Activated CD4-positive, alpha-beta memory T cell treated with anti-CD3 and anti-CD28 coated beads for 36 hours (primary cell): ENCODE data around the gene NOLC1. TPM values are rescaled to one million over a fixed set of nuclear protein-coding genes. Genes with fewer than 3 reads are reported as not detected.
"Not testable (repeated sequence)": the region's sequence is repeated elsewhere in the genome, so short reads cannot be mapped to it uniquely, and the experiment has no call there.

Source experiments
- CTCF ChIA-PET: fragments of 350-600 bp; sonication (Branson Sonifier 250); formaldehyde crosslinking; loops from one replicate; lab custom pipeline; 2021; ENCODE audit warnings: antibody characterized with exemption, inconsistent platforms; lab: Charles Lee
- POLR2A ChIA-PET: fragments of 350-600 bp; sonication (Branson Sonifier 250); formaldehyde crosslinking; loops from one replicate; lab custom pipeline; 2021; ENCODE audit warnings: antibody characterized with exemption; lab: Charles Lee
- DNase-seq: peaks from one replicate; pipeline ENCODE4 v3.0.0-alpha.2; 2020
- H3K27ac Mint-ChIP-seq: one replicate; pipeline ENCODE4 v1.8.0; 2021; ENCODE audit warnings: mixed read lengths
- H3K27me3 Mint-ChIP-seq: one replicate; pipeline ENCODE4 v1.8.0; 2021; ENCODE audit warnings: mixed read lengths
- H3K36me3 Mint-ChIP-seq: one replicate; pipeline ENCODE4 v1.8.0; 2021; ENCODE audit warnings: mixed read lengths
- H3K4me1 Mint-ChIP-seq: one replicate; pipeline ENCODE4 v1.8.0; 2021; ENCODE audit warnings: low read depth, mixed read lengths
- H3K4me3 Mint-ChIP-seq: one replicate; pipeline ENCODE4 v1.8.0; 2021; ENCODE audit warnings: mild to moderate bottlenecking, mixed read lengths
- H3K9me3 Mint-ChIP-seq: one replicate; pipeline ENCODE4 v1.8.0; 2021; ENCODE audit warnings: mixed read lengths
- intact Hi-C: fragments of 100-400 bp; cut with micrococcal nuclease; formaldehyde crosslinking; loops from one replicate; pipeline ENCODE4 v1.15.1; 2023
- total RNA-seq, 2 experiments: library from RNA; stranded (reverse); gene quantifications; one replicate each; pipeline ENCODE4 v1.2.3, GENCODE V29; 2021

Gene NOLC1
- total RNA-seq, 2 experiments from 2014 or later = 165 to 168 TPM

DNA sequence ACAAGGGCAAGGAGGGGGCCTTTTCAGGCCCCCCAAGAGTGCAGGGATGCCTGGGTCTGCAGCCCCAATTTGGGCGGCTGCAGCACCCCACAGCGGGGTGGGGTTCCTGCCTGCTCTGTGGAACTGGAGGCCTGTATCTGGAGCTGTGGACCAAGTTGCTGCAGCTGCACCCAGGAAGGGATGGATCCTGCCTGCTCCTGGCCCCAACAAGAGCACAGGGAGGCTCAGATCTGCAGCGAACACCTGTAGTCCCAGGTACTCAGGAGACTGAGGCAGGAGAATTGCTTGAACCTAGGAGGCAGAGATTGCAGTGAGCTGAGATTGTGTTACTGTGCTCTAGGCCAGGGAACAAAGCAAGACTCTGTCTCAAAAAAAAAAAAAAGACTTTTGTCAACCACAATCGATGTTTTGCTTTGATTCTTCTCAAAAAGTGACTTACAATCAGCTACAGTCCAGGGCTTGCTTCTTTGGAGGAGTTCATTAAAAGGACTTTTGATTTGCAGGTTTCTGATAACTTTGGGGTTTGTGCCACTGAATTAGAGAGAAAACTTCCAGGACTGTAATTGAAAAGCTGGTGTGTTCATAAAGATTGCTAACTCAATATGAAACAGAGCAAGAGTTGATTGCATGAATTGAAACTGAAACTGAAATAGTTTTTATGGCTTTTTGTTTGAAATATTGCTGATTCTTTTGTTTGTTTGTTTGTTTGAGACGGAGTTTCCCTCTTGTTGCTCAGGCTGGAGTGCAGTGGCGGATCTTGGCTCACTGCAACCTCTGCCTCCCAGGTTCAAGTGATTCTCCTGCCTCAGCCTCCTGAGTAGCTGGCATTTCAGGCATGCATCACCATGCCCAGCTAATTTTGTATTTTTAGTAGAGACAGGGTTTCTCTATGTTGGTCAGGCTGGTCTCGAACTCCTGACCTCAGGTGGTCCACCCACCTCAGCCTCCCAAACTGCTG, 37.0 kb downstream of the NOLC1 start:
- H3K9me3 Mint-ChIP-seq = peaks cover 16% of the 10 kb centered on the region
- DNase-seq = peak; percentile 63
- intact Hi-C loops = loop anchor here (1.0 to 5.0 kb wide), 2 partner anchors 37 to 98 kb away; partner anchors contain the start of gene NOLC1
- H3K27me3 Mint-ChIP-seq, H3K4me3 Mint-ChIP-seq, H3K36me3 Mint-ChIP-seq: not testable (repeated sequence)
- ChIA-PET POLR2A (interaction anchor here (0.6 to 1.3 kb wide), 6 partner anchors 43 to 206 kb away, joined by 3 to 5 read pairs (median 3); partner anchors contain the start of gene PITX3), CTCF (interaction anchor here (0.6 to 3.2 kb wide), 6 partner anchors 11 to 393 kb away, joined by 3 to 19 read pairs (median 3); no protein-coding TSS in a partner anchor)
- H3K27ac Mint-ChIP-seq = peak overlapping the region; percentile 61
- peaks cover 14% of the 10 kb centered on the region for H3K4me1 Mint-ChIP-seq

DNA sequence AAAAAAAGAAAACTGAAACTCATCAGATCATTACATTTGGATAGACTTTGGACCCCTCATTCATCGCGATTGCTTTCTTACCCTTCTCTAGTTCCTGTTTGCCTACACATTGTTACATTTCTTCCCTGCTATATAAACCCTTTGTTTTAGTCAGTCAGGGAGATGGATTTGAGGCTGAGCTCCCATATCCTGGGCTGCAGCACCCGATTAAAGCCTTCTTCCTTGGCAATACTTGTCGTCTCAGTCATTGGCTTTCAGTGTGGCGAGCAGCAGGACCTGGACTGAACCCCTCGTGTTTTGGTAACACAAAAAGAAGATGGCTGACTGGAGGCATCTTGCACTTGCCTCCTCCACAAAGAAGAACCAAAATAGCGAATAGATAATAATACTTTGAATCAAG, 39.8 kb downstream of the NOLC1 start:
- peaks cover 19% of the 10 kb centered on the region for H3K4me1 Mint-ChIP-seq
- intact Hi-C loops = no loop called here
- no peaks in the 10 kb centered on the region for H3K27me3 Mint-ChIP-seq
- no peak overlapping the region for H3K4me3 Mint-ChIP-seq
- CTCF ChIA-PET = no interaction called here
- POLR2A ChIA-PET = no interaction called here
- peaks cover 13% of the 10 kb centered on the region for H3K9me3 Mint-ChIP-seq
- no peak overlapping the region for H3K27ac Mint-ChIP-seq
- H3K36me3 Mint-ChIP-seq = peaks cover 5% of the 10 kb centered on the region
- DNase-seq = no peak

DNA sequence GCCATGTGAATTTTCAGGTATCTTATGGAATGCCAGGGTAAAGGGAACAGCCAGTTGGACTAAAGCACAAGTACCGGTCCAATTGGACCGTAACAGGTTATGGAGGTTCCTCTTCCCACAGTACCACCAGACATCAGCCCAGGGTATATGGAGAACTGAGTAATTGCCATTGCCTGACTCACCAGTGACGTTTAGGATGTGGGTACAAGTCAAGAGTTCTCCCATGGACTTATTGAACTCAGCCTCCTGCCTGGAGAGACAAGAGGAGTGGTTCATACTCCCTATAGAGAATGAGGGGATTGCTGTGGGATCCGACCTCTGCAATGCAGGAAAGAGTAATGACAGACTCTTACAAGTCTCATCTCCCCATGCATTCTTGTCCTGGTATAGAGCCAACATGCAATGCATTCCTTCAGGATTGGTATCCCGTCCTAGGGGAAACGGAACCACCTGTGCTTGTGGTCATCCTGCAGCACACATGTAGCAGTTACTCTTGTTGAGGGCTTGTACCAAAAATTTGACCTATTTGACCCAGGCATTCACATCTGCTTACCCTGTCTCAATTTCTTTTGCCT, 43.2 kb downstream of the NOLC1 start:
- no peak for DNase-seq
- ChIA-PET POLR2A (no interaction called here), CTCF (no interaction called here)
- Mint-ChIP-seq H3K4me1 (peaks cover 7% of the 10 kb centered on the region), H3K4me3 (no peak overlapping the region), H3K27ac (no peak overlapping the region), H3K27me3 (no peaks in the 10 kb centered on the region), H3K36me3 (peaks cover 5% of the 10 kb centered on the region), H3K9me3 (peaks cover 13% of the 10 kb centered on the region)
- intact Hi-C loops = no loop called here

DNA sequence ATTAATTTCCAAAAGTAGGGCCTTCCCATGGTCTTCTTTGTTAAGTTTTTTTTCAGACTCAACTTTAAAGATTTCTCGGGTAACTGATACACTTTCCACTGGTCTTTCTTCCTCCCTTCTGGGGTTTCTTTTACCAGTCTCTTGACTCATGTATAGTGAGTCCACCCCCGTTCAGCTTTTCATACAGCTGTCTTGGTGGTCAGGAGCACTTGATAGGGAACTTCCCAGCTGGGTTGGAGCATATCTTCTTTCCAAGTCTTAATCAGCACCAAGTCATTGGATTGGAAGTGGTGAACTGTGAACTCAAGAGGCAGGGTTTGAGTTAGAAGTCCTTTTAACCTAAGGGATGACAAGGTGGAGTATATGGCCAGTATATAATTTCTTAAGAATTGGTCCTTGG, 44.7 kb downstream of the NOLC1 start:
- peak overlapping the region; percentile 69 for H3K27ac Mint-ChIP-seq
- intact Hi-C loops = no loop called here
- H3K4me3 Mint-ChIP-seq = no peak overlapping the region
- ChIA-PET CTCF (interaction anchor here (0.9 to 1.0 kb wide), 2 partner anchors 28 to 75 kb away, joined by 3 read pairs; no protein-coding TSS in a partner anchor), POLR2A (no interaction called here)
- DNase-seq = peak; percentile 62
- H3K9me3 Mint-ChIP-seq = peaks cover 4% of the 10 kb centered on the region
- H3K4me1 Mint-ChIP-seq = peaks cover 7% of the 10 kb centered on the region
- no peaks in the 10 kb centered on the region for H3K27me3 Mint-ChIP-seq
- peaks cover under 1% of the 10 kb centered on the region for H3K36me3 Mint-ChIP-seq

DNA sequence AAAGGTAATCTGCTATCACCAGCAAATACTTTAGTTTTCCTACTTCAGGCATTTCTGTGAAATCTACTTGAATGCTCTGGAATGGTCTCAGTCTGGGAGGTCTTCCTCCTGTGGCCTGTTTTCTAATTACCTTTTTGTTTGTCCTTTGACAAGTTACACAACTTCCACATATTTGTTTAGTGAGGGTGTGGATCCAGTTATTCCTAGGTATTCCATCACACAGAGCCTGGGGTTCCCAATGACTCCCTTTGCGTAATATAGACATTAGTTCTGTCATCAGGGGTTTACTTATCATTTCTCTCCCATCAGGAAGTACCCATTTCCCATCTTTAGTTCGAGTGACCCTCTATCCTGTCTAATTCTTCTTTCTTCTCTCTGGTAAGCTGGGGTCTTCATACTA, 45.8 kb downstream of the NOLC1 start:
- H3K27me3 Mint-ChIP-seq = no peaks in the 10 kb centered on the region
- intact Hi-C loops = no loop called here
- peaks cover 11% of the 10 kb centered on the region for H3K4me1 Mint-ChIP-seq
- H3K4me3 Mint-ChIP-seq = no peak overlapping the region
- ChIA-PET POLR2A (no interaction called here), CTCF (no interaction called here)
- no peaks in the 10 kb centered on the region for H3K9me3 Mint-ChIP-seq
- no peak overlapping the region for H3K27ac Mint-ChIP-seq
- DNase-seq = no peak
- no peaks in the 10 kb centered on the region for H3K36me3 Mint-ChIP-seq

DNA sequence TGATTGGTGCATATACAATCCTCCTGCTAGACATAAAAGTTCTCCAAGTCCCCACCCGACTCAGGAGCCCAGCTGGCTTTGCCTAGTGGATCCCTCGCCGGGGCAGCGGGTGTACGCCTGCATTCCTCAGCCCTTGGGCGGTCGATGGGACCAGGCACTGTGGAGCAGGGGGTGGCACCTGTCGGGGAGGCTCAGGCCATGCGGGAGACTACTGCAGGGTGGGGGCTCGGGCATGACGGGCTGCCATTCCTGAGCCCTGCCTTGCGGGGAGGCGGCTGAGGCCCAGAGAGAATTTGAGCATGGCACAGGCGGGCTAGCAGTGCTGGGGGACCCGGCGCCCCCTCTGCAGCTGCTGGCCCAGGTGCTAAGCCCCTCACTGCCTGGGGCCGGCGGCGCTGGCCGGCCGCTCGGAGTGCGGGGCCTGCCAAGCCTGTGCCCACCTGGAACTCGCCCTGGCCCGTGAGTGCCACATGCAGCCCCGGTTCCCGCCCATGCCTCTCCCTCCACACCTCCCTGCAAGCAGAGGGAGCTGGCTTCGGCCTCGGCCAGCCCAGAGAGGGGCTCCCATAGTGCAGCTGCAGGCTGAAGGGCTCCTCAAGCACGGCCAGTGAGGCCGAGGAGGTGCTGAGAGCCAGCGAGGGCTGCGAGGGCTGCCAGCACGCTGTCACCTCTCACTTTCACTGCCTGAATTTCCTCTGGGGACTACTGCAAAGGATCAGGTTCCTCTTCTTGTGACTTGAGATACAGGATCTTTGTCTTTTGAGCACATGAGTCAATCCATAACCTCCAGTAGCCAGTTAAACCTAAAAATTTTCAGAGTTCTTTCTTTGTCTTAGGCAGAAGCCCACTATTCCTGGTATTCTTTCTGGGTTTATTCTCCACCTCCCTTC, 48.8 kb downstream of the NOLC1 start:
- no peak for DNase-seq
- Mint-ChIP-seq H3K36me3 (peaks cover 7% of the 10 kb centered on the region), H3K4me3 (no peak overlapping the region), H3K4me1 (peaks cover 11% of the 10 kb centered on the region), H3K27me3 (no peaks in the 10 kb centered on the region), H3K27ac (no peak overlapping the region), H3K9me3 (peaks cover 11% of the 10 kb centered on the region)
- intact Hi-C loops = no loop called here
- ChIA-PET CTCF (interaction anchor here (1.0 kb wide), 1 partner anchor 32 kb away, joined by 3 read pairs; no protein-coding TSS in a partner anchor), POLR2A (no interaction called here)

DNA sequence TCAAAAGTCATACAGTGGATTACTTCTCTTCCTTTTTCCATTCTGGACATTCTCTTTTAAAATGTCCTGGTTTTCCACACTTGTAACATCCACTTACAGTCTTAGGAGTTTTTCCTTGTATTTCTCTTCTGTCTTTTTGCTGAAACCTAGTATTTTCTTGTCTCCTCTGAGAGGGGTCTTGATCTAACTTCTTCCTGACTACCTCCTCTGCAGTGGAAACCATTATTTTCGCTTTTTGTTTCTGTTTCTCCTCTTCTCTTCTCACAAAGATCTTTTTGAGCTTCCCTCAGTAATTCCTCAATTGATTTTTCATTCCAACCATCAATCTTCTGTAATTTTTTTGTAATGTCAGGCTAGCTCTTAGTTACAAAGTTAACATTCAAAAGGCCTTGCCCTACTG, 50.2 kb downstream of the NOLC1 start:
- peaks cover 7% of the 10 kb centered on the region for H3K36me3 Mint-ChIP-seq
- H3K27me3 Mint-ChIP-seq = no peaks in the 10 kb centered on the region
- H3K27ac Mint-ChIP-seq = no peak overlapping the region
- DNase-seq = no peak
- ChIA-PET POLR2A (no interaction called here), CTCF (no interaction called here)
- peaks cover 4% of the 10 kb centered on the region for H3K4me1 Mint-ChIP-seq
- intact Hi-C loops = no loop called here
- no peak overlapping the region for H3K4me3 Mint-ChIP-seq
- peaks cover 11% of the 10 kb centered on the region for H3K9me3 Mint-ChIP-seq

DNA sequence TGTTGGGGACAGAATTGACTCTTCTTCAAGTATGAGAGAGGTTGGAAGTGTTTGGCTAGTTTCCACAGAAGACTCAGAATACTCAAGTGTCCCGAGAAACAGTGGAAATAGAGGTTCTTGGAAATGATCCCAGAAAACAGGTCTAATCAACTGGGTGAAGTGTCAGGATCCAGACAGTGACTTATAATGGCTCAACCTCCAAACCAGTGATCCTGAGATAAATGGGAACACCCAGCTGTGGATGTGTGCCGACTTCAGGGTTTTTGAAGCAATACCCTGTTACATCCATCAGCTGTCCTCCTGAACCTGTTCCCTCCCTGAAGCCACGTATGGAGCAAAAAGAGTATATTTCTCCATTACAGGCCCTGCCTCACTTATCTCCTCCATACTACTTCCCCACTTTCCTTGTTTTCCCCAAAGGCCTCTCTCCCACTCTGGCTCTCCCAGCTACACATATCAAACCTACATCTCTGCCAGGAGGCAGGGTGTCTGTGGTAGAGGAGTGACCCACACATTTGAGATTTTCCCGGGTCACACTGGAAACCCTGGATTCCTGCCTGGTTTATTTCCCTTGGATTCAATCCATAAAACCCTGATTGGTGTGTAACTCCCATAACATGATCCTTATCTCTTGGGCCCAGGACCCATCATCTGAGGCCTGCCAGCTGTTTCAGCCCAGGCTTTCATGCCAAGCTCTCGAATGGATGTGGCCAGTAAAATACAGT, 56.3 kb downstream of the NOLC1 start:
- Mint-ChIP-seq H3K4me1 (peaks cover 4% of the 10 kb centered on the region), H3K27me3 (no peaks in the 10 kb centered on the region), H3K9me3 (peaks cover 11% of the 10 kb centered on the region), H3K27ac (no peak overlapping the region), H3K36me3 (peaks cover 7% of the 10 kb centered on the region), H3K4me3 (no peak overlapping the region)
- no peak for DNase-seq
- intact Hi-C loops = no loop called here
- ChIA-PET CTCF (interaction anchor here (0.6 to 1.8 kb wide), 6 partner anchors 22 to 143 kb away, joined by 3 to 11 read pairs (median 4); no protein-coding TSS in a partner anchor), POLR2A (no interaction called here)

DNA sequence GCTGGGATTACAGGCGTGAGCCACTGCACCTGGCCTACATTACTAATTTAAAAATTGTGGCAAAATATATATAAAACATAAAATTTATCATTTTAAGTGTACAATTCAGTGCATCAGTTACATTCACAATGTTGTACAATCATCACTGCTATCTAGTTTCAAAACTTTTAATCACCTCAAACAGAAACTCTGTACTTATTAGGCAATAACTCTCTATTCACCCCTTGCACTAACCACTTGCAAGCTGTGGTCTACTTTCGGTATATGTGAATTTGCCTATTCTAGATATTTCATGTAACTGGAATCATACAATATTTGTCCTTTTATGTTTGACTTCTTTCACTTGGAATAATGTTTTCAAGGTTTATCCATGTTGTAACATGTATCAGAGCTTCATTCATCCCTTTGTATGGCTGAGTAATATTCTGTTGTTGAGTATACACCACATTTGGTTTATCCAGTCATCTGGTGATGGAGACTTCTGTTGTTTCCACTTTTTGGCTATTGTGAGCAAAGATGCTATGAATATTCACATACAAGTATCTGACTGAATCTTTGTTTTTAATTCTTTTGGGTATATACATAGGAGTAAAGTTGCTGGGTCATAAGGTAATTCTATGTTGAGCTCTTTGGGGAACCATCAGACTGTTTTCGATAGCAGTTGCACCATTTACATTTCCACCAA, 59.6 kb downstream of the NOLC1 start:
- Mint-ChIP-seq H3K36me3 (no peaks in the 10 kb centered on the region), H3K9me3 (no peaks in the 10 kb centered on the region), H3K27ac (no peak overlapping the region), H3K27me3 (peaks cover 1% of the 10 kb centered on the region), H3K4me3 (no peak overlapping the region), H3K4me1 (peaks cover 4% of the 10 kb centered on the region)
- ChIA-PET POLR2A (no interaction called here), CTCF (interaction anchor here (1.0 to 1.9 kb wide), 4 partner anchors 18 to 43 kb away, joined by 4 to 7 read pairs (median 4); no protein-coding TSS in a partner anchor)
- no peak for DNase-seq
- intact Hi-C loops = no loop called here
